Right kidney (tissue), 1 donor: ENCODE data around the gene TLR9.
"Not testable (repeated sequence)": the region's sequence is repeated elsewhere in the genome, so short reads cannot be mapped to it uniquely, and the experiment has no call there.

ENCODE experiments used
- DNase-seq: peaks from one replicate; pipeline ENCODE4 v3.0.0-alpha.2; 2016

The TLR9 gene

DNA sequence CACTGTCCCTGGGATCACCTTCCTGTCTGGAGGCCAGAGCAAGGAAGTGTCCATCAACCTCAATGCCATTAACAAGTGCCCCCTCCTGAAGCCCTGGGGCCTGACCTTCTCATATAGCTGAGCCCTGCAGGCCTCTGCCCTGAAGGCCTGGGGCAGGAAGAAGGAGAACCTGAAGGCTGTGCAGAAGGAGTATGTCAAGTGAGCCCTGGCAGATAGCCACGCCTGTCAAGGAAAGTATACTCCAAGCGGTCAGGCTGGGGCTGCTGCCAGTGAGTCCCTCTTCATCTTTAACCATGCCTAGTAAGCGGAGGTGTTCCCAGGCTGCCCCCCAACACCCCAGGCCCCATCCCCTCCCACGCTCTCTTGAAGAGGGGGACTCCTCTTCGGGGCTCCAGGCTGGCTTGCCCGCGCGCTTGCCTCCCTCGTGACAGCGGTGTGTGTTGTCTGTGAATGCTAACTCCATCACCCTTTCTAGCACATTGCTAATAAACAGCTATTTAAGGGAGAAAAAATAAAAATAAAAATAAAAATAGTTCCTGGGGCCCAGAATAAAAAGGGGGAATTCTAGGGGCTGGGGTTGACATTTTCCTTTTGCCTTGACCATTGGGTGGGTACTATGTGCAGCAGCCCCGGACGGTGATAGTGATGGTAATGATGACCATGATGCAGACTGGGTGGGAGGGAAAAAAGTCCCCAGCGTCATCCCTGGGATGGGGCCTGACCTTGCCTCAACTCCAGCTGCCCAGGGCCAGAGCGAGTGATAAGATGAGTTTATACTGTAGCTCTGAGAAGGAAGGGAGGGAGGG, 30.8 kb downstream of the TLR9 start:
- no peak for DNase-seq

DNA sequence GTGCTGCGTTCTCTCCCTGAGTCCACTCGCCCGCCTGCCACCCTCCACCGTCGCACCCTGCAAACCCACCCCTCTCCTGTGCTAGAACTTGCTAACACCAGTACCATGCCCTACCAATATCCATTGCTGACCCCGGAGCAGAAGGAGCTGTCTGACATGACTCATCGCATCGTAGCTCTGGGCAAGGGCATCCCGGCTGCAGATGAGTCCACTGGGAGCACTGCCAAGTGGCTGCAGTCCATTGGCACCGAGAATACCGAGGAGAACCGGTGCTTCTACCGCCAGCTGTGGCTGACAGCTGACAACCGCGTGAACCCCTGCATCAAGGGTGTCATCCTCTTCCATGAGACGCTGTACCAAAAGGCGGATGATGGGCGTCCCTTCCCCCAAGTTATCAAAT, 32.4 kb downstream of the TLR9 start:
- DNase-seq, result no peak

DNA sequence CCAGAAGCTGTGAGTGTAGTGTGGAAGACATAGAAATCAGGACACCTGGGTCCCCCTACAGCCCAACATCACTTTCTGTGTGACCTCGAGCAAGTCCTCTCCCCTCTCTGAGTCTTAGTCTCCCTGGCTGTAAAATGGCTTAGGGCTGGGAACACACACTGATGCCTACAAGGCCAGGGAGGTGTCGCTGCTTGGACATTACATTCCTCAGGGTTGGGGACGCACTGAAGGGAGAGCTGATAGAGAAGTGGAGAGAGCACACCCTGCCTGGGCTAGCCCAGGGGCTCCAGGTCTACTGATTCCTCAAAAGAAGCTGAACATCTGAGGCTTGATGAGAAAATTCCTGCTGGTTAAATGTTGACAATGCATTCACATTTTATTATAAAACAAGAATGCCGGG, 33.8 kb downstream of the TLR9 start:
- DNase-seq, result no peak

DNA sequence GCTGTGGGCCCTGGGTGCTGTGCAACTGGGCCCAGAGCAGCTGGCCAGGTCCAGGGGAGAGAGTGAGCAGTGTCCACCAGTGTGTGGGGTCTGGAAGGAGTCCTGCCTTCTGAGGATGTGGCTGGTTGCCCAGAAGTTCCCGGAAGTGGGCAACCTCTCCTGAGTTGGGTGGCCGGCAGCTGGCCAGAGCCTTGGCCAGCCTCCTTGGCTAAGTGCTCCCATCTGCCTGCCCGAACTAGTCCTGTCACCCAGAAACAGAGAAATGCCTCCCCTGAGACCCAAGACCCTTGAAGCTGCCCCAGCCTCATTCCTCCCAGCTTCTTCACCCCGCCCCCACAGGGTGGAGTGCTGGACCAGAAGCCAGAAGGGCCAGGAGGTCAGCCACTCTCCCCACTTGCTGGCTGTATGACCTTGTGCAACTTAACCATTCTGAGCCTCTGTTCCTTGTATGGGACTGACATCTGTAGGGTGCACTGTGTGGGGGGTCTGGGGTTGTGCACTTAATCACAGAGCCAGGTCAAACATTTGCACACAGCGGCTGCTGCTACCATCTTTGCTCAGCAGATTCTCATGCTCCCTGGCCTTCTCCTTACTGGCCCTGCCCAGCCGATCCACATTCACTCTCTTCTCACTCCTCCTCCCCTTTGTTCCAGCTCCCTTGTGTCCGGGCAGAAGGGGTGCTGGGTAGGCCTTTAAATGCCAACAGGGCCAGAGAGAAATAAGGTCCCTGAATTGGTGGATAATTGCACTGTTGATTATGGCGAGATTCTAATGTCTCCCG, 35.0 kb downstream of the TLR9 start:
- DNase-seq, result no peak

DNA sequence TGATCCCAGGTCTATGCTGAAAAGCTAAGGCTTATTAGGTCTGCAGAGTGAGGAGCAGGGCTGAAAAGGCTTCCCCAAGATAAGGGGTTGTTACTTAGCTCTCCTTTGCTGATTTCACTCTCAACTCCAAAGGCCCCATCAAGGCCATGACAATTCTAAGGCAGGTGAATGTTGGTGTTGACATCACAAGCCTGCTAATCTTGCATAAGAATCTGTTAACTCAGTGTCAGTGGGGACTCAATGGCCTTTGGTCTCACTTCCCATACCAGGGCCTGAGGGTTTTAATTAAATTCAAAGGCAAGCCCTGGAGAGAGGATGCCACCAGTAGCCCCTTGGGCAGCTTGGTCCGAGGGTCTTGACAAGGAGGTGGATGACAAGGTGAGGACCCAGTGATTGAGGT, 36.9 kb downstream of the TLR9 start:
- no peak for DNase-seq

DNA sequence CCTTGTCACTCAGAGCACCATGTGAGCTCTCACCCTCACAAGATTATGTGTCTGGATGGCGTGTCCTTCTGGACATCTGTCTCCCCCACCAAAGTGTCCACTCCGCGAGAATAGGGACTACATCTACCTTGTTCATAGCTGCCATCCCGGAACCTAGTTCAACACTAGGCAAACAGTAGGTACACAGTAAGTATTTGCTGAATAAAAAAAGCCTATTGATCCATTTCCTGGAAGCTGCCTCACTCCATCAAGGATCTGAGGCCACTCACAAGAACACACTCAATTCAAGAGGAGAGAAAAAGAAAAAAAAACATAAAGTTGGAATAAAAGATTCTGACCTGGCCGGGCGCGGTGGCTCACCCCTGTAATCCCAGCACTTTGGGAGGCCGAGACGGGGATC, 38.7 kb downstream of the TLR9 start:
- DNase-seq, result no peak

DNA sequence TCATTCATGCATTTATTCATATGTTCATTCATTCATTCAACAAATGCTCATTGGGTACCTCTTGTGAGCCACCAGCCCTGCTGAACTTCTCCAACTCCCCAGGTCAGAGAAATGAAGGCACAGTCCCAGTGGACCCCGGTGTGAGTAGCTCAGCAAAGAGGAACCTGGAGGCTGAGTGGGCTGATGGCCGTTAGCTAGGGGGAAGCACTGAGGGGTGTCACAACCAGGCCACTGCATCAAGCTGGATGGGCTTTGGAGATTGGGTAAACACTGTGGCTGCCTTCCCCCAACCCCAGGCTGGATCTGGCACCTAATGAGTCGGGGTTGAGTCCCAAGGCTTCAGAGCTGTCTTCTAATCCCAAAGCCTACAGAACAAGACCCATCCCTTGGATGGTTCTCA, 39.6 kb downstream of the TLR9 start:
- no peak for DNase-seq

DNA sequence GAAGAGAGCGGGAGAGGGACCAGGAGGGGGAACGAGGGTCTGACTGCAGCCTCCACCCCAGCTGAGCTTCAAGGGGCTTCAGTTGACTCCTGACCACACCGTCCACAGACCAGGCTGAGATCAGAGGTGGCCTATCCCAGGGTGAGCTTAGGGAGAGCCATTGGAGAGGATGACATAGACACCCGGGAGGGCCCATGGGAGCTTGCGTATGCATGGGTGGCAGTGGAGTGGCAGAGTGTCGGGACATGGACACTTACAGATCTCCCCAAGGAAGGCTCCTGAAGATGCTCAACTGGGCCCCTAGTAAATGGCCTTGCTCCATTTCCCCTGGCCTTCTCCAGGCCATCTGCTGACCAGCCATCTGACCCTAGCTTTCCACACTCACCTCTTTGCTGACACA, 40.1 kb downstream of the TLR9 start:
- DNase-seq, result no peak

DNA sequence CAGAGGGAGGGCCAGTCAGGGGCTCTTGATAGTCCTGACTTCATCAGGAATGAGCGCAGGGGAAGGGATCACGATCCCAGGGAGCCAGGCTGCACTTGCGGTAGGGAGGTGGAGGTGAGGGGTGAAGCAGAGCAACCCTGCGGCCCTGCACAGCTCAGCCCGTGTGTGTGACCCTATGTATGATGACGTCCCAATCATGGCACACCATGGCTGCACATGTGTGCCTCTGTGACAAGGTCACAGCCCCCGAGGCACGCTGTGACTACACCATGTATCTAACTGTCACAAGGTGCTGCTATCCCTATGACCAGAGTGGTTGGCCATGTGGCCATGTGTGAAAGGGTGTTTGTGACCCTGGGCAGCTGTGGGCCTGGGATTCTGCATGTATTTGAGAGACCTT, 40.8 kb downstream of the TLR9 start:
- no peak for DNase-seq

DNA sequence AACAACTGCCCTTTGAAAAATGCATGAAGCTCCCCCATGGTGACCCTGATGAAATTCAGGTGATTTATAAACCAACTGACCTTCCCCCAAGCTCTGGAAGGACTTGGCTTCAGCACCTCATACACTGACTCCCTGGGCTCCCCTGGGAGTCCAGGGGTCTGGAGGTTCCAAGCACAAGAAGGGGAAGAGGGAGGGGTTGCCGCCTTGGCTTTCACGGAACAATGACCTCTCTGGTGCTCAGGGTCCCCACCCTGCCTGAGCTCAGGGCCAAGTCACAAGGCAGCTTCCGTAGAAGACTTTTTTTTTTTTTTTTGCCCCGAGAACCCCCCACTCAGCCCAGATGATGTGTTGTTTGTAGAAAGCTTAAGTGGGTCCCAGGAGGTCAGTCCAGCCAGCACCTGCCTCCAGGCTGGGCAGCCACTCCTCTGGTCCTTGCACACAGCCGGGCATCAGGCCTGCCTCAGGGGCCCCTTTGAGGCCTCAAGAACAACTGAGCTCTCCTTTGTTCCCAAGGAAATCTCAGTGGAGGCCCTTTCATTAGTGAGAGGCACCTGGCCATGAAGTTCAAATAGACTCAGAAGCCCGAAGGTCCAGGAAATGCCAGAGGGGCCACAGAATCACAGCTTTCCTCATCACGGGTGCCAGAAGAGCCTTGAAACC, 41.5 kb downstream of the TLR9 start:
- DNase-seq, result no peak

DNA sequence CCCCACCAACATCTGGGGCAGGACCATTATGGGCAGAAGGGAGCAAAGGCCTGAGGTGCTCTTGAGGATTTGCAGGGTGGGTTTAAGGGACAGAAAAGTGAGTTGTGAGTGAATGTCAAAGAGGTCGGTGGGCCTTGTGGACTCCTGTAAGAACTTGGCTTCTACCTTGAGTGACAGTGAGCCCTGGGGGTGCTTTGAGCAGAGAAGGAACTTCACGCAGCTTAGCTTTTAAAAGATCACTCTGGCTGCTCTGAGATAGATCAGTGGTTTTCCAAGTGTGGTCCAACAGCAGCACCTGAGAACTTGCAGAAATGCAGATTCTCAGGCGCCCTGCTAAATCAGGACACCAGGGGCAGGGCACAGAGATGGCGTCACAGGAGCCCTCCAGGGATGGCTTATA, 42.8 kb downstream of the TLR9 start:
- no peak for DNase-seq

DNA sequence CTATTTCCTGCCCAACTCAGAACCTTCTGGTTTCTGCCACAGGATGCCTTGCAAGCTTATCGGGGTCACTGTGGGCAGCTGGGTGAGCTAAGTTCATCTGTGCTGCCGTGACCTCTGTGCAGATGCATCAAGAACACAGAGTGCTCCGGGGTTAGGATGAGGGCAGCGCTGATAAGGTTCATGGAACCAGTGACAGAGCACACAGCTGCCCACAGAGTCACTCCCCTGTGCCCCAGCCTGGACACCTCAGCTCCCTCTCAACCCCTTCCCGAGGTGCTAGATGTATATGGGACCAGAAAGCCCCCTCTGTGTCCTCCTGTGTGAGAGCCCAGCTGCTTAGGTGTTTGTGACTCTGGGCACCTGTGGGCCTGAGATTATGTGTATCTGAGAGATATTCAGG, 43.2 kb downstream of the TLR9 start:
- no peak for DNase-seq

DNA sequence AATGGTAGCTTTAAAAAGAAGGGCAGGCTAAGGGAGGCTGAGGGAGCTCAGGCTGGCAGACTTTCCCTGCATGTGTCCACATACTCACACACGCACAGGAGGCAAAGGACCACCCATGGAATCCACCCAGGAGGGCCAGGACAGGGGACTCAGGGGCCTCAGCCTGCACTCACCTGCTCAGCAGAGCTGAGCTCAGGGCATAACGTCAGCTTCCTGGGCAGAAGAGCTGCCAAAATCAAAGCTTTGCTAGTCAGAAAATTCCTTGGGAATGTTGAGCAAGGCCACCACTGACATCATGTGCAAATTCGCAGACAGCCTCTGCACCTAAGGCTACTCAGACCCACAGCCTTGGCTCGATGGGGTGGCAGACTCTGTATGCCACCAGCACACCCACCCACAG, 43.9 kb downstream of the TLR9 start:
- no peak for DNase-seq

DNA sequence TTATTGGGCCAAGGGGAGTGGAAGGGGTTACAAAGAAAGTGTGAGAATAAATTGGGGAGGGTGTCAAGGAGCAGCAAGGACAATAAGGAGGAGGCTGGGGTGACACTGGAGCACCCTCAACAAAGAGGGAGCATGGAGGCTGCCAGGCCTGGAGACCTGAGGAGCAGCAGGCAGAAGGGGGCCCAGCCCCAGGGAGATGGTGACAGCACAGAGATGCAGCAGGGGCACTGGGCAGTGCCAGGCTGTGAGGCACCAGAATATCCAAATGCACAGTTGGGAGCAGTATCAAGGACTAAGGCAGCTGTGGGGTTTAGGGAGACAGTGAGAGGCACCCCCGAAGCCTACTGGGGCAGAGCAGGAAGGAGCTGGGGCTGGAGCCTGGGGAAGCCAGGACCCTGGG, 46.9 kb downstream of the TLR9 start:
- DNase-seq, result no peak

DNA sequence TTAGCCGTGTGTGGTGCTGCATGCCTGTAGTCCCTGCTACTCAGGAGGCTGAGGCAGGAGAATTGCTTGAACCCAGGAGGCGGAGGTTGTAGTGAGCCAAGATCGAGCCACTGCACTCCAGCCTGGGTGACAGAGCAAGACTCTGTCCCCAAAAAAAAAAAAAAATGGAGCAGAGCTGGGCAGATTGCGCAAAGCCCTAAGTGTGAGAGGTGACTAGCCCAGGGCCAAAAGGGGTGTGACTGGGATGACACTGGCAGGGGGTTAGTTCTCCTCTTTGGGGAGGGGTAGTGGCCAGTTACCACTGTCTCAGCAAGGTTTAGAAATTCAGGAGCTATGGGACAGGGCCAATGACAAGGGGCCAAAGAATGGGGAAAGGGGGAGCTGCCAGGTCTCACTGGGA, 47.3 kb downstream of the TLR9 start:
- DNase-seq, result not testable (repeated sequence)

DNA sequence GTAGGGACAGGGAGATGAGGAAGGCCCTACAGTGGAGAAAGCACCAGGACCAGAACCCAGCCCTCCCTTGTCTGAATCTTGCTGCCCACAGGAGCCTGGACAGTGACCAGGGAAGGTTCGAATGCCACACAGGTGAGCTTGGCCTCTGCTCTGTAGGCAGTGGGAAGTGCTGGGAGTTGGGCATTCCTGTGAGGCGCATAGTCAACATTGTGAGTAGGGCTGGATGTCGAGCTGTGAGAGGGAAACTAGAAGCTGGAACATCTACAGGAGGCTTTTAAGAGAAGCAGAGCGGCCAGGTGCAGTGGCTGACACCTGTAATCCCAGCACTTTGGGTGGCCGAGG, 47.8 kb downstream of the TLR9 start:
- no peak for DNase-seq

DNA sequence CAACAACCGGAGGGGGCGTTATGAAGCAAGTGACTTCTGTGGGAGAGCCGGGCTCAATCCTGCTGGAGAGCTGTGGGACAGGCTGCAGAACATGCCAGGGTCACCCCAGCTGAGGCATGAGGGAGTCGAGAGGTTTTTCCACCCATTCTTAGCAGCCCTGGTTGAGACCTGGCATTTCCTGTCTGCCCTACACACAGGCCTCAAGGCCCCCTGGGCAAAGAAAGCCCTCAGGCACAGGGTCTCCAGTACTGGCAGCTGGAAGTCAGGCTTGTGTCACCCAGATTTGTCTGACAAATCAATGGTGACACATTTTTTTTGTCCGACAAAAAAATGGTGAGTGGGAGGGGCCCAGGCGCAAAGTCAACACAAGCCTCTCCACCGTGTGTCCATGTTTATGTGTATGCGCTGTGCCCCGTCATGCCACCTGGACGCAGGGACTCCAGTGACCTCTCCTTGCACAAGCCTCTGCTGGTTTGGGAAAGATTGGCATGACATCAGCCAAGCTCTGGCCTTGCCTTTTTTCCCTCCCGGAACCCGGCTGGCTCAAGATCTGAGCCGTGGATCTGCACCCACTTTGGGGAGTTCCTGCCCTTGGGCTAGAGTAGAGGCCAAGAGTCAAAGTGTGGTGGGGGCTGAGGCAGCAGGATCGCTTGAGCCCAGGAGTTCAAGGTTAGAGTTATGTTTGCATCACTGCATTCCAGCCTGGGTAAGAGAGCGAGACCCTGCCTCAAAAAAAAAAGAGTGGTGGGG, 48.3 kb downstream of the TLR9 start:
- DNase-seq, result no peak

DNA sequence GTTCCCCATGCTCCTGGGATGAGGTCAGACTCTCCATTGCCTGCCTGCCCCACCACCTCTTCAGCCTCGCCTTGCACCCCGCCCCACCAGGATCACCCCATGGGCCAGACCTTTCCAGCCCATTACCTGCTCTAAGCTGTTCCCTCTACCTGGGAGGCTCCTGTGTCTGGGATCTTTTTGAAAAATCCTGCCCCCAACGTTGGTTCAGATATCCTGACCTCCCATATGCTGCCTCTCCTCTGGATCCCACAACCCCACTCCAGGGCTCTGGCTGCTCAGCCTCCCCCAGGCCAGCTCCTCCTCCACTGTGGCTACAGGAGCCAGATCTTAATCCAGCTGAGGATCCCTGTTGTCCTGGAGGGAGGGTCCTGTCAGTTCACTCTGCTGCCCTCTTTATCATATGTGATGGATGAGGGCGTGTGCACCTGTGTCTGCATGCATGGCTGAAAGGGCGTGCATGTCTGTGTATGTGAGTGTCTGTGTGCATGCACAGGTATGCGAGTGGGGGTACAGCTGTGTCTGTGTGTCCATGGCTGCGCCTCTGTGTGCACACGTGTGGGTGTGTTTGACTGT, 49.2 kb downstream of the TLR9 start:
- no peak for DNase-seq

DNA sequence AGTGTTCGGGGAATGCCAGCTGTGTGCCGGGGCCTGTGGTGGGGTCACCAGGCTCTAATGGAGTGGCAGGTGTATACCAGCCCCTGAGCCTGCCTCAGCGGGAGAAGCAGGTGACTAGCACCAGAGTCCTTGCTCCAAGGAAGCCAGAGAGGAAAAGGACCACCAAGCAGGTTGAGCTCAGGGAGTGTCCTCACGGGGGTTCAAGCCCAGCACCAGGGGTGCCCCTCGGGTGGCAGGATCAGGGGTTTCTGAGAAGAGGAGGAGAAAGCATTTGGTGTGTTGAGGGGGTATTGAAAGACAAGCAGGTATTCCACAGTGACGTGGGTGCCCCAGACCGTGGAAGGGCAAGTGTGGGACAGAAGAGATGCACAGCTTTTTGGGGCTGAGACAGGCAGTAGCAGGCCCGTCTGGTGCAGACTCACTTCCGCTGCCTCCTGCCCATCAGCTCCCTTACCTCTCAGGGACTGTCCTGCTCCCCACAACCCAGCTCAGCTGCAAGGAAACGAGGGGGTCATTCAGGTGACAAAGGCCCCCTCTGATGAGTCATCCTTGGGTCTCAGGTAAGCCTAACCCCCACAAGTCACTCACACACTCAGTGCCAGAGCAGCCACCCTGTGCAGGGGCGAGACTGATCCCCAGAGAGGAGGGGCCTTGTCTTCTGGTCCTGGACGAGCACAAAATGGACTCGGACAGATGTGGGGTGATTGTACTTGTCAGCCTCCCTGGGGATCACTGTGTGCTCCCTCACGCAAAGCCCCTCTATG, 49.8 kb downstream of the TLR9 start:
- DNase-seq, result no peak

DNA sequence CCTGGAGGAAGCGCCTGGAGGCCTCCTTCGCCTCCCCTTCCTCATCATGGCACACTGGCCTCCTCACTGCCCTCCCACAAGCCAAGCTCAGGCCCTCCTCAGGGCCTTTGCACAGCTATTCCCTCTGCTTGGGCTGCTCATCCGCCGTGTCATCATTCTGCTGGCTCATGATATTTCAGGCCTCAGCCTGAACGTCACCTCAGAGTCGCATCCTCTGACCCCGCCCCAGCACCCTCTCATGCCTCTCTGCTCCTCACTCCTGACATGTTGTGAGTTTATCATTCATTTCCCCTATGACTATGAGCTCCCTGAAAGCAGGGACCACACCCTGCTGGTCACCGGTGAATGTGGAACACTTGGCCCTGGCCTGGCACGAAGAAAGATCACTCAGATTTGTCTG, 50.5 kb downstream of the TLR9 start:
- DNase-seq, result no peak

DNA sequence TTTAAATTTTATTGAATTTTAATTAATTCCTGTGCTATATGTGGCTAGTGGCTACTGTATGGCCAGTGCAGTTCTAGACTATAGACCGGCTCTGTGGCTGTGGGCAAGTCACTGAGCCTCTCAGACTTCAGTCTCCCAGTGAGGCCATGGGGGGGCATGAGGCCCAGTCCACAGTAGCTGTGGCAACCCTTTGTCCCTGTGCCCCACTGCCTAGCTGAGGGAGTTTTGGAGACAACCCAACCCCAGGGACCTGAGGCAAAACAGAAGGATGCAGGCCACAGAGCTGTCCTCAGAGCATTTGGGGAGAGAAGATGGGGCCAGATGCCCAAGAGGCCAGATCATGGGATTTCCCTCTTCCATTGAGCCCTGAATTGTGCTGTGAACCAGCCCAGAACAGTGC, 52.3 kb downstream of the TLR9 start:
- DNase-seq, result no peak

DNA sequence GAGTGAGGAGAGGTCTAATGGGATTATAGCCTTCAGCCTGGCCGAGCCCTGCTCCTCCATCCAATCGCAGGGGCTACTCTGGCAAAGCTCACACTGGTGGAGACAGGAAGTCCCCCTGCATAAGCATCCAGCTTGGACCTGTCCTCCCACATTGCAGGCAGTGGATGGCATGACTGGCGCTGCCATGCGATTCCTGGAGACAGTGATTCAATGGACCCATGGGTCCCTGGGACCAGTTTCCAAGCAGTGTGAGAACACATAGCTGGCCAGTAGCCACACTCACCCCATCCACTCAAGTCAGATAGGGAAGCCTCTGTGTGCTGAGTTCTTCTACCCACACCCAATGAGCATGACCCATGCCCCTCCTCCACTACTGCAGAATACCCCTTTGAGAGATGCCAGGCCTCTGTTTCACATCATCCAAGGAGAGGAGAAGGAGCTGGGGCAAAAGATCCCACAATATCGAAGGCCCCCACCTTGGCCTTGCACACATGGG, 53.1 kb downstream of the TLR9 start:
- DNase-seq, result no peak
